ENCODE data around the gene KCNC3. TPM values are rescaled to one million over a fixed set of nuclear protein-coding genes. Genes with fewer than 3 reads are reported as not detected.

The KCNC3 gene
- total RNA-seq (2022; extraction: Qiagen RNA extraction; ENCODE audit: low read depth), result 1.1 to 1.7 TPM (median 1.4 TPM) in 5 replicates

GRCh38 chr19:50329146-50329925 is at the start of gene KCNC3:
Gene KCNC3, minus strand, starts transcription at chr19:50329377. Its CDS starts 295 bp downstream, at chr19:50329082.

GRCh38 chr19:50376166-50377050 is 47.2 kb upstream of the KCNC3 start, which contains the start of gene NR1H2:
Gene NR1H2, plus strand, starts transcription at chr19:50376457. Its CDS starts 1,149 bp downstream, at chr19:50377606.

GRCh38 chr19:50365434-50366306 is 36.5 kb upstream of the KCNC3 start, which contains the start of gene NAPSA:
Gene NAPSA, minus strand, starts transcription at chr19:50365639. Its CDS starts 18 bp downstream, at chr19:50365621.

Other genes starting within 250 kb of the KCNC3 start
- gene IZUMO2, start 166.1 kb downstream of the KCNC3 start, total RNA-seq (2022; extraction: Qiagen RNA extraction; ENCODE audit: low read depth), result not detected in 5 replicates
- gene MYH14, start 125.8 kb downstream of the KCNC3 start, total RNA-seq (2022; extraction: Qiagen RNA extraction; ENCODE audit: low read depth), result 5.5 to 7.0 TPM (median 6.6 TPM) in 5 replicates
- gene NAPSA, start 36.3 kb upstream of the KCNC3 start, total RNA-seq (2022; extraction: Qiagen RNA extraction; ENCODE audit: low read depth), result 0.58 to 1.6 TPM (median 1.4 TPM) in 5 replicates
- gene NR1H2, start 47.1 kb upstream of the KCNC3 start, total RNA-seq (2022; extraction: Qiagen RNA extraction; ENCODE audit: low read depth), result 72.0 to 82.4 TPM (median 77.5 TPM) in 5 replicates
- 59.3 to 87.5 TPM (median 80.5 TPM) in 5 replicates for gene POLD1, start 55.0 kb upstream of the KCNC3 start, total RNA-seq (2022; extraction: Qiagen RNA extraction; ENCODE audit: low read depth)
- gene SPIB, start 89.6 kb upstream of the KCNC3 start, total RNA-seq (2022; extraction: Qiagen RNA extraction; ENCODE audit: low read depth), result 0.21 to 0.56 TPM (median 0.42 TPM) in 5 replicates
- gene MYBPC2, start 103.5 kb upstream of the KCNC3 start, total RNA-seq (2022; extraction: Qiagen RNA extraction; ENCODE audit: low read depth), result not detected in 5 replicates
- 114 to 158 TPM (median 141 TPM) in 5 replicates for gene EMC10, start 147.1 kb upstream of the KCNC3 start, total RNA-seq (2022; extraction: Qiagen RNA extraction; ENCODE audit: low read depth)
- gene GARIN5A, start 147.5 kb upstream of the KCNC3 start, total RNA-seq (2022; extraction: Qiagen RNA extraction; ENCODE audit: low read depth), result 1.4 to 2.2 TPM (median 1.8 TPM) in 5 replicates
- 60.9 to 87.3 TPM (median 69.0 TPM) in 5 replicates for gene JOSD2, start 181.8 kb upstream of the KCNC3 start, total RNA-seq (2022; extraction: Qiagen RNA extraction; ENCODE audit: low read depth)
- not detected in 5 replicates for gene ASPDH, start 184.5 kb upstream of the KCNC3 start, total RNA-seq (2022; extraction: Qiagen RNA extraction; ENCODE audit: low read depth)
- 0.28 to 0.85 TPM (median 0.63 TPM) in 5 replicates for gene LRRC4B, start 239.1 kb upstream of the KCNC3 start, total RNA-seq (2022; extraction: Qiagen RNA extraction; ENCODE audit: low read depth)